Natural killer cell treated with Interleukin-12 subunit alpha and Interleukin-12 subunit beta and Interleukin-15 and Interleukin-18, amount 100 ng/mL, for 72 hours (primary cell): ENCODE measurements around the gene MAML2. TPM values are rescaled to one million over a fixed set of nuclear protein-coding genes. Genes with fewer than 3 reads are reported as not detected.

Source experiments
- ATAC-seq, 2 donors: fragments of 150-1000 bp; cut with Tn5 transposase in 1 of 2; sonication (Bioruptor Pico), chemical (Tn5 transposase) in 1 of 2; 2 replicates each; pipeline ENCODE4 v1.10.0; 2021
- DNase-seq: peaks from one replicate; pipeline ENCODE4 v3.0.0; 2022; ENCODE audit warnings: low spot score
- H3K27ac Mint-ChIP-seq, 2 donors: 1 replicate in 1 of 2; 2 replicates in 1 of 2; pipeline ENCODE4 v1.8.0; 2022; ENCODE audit warnings: mixed read lengths in 2 of 2, mild to moderate bottlenecking in 1 of 2, moderate library complexity in 1 of 2
- H3K27me3 Mint-ChIP-seq, 2 donors: 1 replicate in 1 of 2; 2 replicates in 1 of 2; pipeline ENCODE4 v1.8.0; 2022; ENCODE audit warnings: mixed read lengths in 2 of 2
- H3K36me3 Mint-ChIP-seq: one replicate; pipeline ENCODE4 v1.8.0; 2022; ENCODE audit warnings: mixed read lengths
- H3K4me1 Mint-ChIP-seq, 2 donors: 1 replicate in 1 of 2; 2 replicates in 1 of 2; pipeline ENCODE4 v1.8.0; 2022; ENCODE audit warnings: low read depth in 2 of 2, mixed read lengths in 2 of 2, mild to moderate bottlenecking in 1 of 2
- H3K4me3 Mint-ChIP-seq: one replicate; pipeline ENCODE4 v1.8.0; 2022; ENCODE audit warnings: mixed read lengths
- H3K9me3 Mint-ChIP-seq: 2 replicates; pipeline ENCODE4 v1.8.0; 2022; ENCODE audit warnings: mixed read lengths
- total RNA-seq, 2 donors: library from RNA; stranded (reverse); gene quantifications; one replicate each; pipeline ENCODE4 v1.2.3, GENCODE V29; 2022

MAML2 gene
- total RNA-seq, 2 donors from 2014 or later = 15.9 to 21.9 TPM

DNA sequence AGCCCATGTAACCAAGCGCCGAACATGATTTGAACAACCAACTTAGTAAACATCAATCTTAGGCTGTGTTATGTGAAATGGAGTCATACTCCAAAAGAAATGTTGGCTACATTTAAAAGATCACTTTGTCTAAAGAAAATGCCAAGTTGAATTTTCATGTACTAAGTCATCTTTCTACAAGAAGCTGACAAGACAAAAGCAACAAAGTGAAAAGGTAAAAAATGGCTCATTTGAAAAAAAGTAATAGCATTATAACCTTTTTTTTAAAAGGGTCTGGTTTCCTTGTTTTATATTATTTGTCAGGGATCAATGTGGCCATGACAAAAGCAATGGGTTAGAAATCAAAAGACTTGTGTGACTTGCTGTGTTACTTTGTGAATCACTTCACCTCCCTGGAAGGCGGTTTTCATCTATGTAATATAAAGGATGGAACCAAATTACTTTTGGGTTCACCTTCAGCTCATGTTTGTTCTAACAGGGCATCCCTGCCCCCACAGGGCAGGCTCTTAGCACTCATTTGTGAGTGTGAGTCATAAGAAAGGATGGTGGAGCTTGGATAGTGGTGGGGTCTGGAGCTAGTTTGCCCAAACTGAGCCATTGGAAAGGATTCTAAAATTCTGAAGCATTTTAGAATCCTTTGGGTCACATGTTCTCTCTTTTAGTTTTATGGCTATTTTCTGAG, 287.1 kb downstream of the MAML2 start:
- H3K27me3 Mint-ChIP-seq = no peaks in the 10 kb centered on the region
- H3K4me1 Mint-ChIP-seq = peaks cover 25 to 35% of the 10 kb centered on the region in 2 donors
- H3K36me3 Mint-ChIP-seq = peaks cover 6% of the 10 kb centered on the region
- no peaks in the 10 kb centered on the region for H3K9me3 Mint-ChIP-seq
- peak overlapping the region in 1 of 2 donors; percentile 77 for H3K27ac Mint-ChIP-seq
- ATAC-seq (no peak), DNase-seq (no peak)
- H3K4me3 Mint-ChIP-seq = no peak overlapping the region

DNA sequence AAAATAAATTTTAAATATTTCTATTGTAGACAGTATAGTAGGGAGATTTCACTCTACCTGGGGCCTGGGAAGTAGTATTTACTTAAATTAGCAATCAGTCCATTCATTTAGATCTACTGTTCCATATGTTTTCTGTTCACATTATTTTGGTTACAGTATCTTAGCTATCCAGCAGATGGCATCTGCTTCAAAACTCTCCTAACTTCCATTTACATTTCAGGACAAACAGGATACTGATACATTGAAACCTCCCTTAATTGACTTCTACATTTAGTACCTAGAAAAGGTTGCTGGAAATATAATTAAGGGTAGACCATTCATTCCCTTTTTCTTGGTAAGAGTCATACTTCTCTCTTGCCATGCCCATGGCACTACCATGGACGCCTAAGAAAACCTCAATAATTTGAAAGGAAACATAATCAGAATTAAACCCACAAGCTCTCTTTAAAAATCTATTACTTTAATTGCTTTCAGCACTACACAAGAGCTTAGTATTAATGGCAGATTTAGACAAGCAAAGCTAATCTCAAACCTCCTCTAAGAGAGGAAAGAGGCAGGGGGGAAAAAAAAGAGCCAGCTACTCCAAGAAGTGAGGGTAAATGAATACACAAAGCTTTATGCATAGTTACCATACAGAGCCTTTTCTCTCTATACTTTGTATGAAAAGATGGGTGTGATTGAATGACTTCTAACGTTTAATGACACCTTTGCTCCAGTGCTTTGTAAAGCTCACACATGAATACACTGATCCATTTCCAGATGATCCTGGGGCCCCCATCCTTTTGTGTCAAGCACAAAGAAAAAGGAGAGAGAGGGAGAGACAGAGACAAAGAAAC, 287.9 kb downstream of the MAML2 start:
- no peak overlapping the region for H3K4me3 Mint-ChIP-seq
- no peaks in the 10 kb centered on the region for H3K9me3 Mint-ChIP-seq
- ATAC-seq (no peak), DNase-seq (no peak)
- peaks cover 25 to 34% of the 10 kb centered on the region in 2 donors for H3K4me1 Mint-ChIP-seq
- H3K36me3 Mint-ChIP-seq = peaks cover 6% of the 10 kb centered on the region
- no peaks in the 10 kb centered on the region for H3K27me3 Mint-ChIP-seq
- peak overlapping the region; percentile 45 to 77 for H3K27ac Mint-ChIP-seq

- no peak for ATAC-seq
- DNase-seq = no peak
- peaks cover 6% of the 10 kb centered on the region for H3K36me3 Mint-ChIP-seq
- H3K4me1 Mint-ChIP-seq = peaks cover 25 to 34% of the 10 kb centered on the region in 2 donors
- H3K4me3 Mint-ChIP-seq = no peak overlapping the region
- H3K9me3 Mint-ChIP-seq = no peaks in the 10 kb centered on the region
- peak overlapping the region; percentile 40 to 73 for H3K27ac Mint-ChIP-seq
- H3K27me3 Mint-ChIP-seq = no peaks in the 10 kb centered on the region
These were observed 289.9 kb downstream of the MAML2 start for GRCh38 chr11:96052921-96053651.

- Mint-ChIP-seq H3K27me3 (no peaks in the 10 kb centered on the region), H3K4me3 (no peak overlapping the region), H3K9me3 (no peaks in the 10 kb centered on the region), H3K36me3 (peaks cover 6% of the 10 kb centered on the region), H3K4me1 (peaks cover 22 to 30% of the 10 kb centered on the region in 2 donors), H3K27ac (peak overlapping the region; percentile 40 to 73)
- DNase-seq (no peak), ATAC-seq (peak; percentile 67 to 91)
These were observed 291.2 kb downstream of the MAML2 start for GRCh38 chr11:96051820-96052219.

- Mint-ChIP-seq H3K27me3 (no peaks in the 10 kb centered on the region), H3K36me3 (peaks cover 6% of the 10 kb centered on the region), H3K4me1 (peaks cover 28 to 35% of the 10 kb centered on the region in 2 donors), H3K27ac (no peak overlapping the region), H3K4me3 (no peak overlapping the region), H3K9me3 (no peaks in the 10 kb centered on the region)
- no peak for ATAC-seq
- DNase-seq = no peak
These were observed 292.4 kb downstream of the MAML2 start for GRCh38 chr11:96050435-96051182.

- H3K27ac Mint-ChIP-seq = no peak overlapping the region
These were observed 293.6 kb downstream of the MAML2 start for GRCh38 chr11:96049426-96049825.

DNA sequence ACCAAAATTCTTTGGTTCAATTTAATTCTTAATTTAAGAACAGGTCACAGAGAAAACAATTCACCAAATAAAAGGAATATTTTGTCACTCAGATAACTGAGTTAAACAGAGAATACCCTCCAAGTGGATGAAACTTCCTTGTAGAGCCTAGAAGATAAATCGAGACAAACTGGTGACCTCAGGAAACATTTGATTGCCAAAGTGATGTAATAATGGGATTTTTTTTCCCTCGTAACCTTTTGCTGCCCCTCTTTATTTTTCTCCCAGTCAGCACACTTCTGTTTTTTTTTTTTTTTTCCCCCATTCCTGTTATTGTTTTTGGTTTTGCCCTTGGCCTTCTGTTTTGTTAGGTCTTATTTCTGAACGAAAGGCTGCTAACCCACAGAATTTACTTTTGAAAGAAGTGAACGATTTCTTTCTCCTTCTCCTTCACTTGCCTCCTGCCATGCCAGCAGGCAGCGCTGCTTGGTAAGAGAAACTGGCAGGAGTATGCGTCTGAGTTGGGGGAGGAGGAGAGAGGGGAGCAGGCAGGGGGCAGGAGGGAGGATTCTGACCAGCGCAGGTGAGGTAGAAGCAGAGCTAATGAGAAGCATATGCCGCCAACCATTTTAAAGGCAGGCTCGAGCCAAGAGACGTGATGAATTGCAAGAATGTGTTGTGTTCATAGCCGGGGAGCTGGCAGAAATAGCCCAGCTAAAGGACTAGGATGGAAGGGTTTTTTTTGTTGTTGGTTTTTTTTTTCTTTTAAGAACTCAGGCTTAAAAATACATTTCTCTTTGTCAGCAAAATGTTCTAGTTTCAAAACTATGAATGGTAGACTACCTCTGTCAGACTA, 297.2 kb downstream of the MAML2 start:
- Mint-ChIP-seq H3K36me3 (no peaks in the 10 kb centered on the region), H3K4me1 (peaks cover 11 to 14% of the 10 kb centered on the region in 2 donors), H3K27ac (no peak overlapping the region), H3K9me3 (no peaks in the 10 kb centered on the region), H3K27me3 (no peaks in the 10 kb centered on the region), H3K4me3 (no peak overlapping the region)
- no peak for ATAC-seq
- DNase-seq = no peak

More at GRCh38 chr11:96049426-96049825, 293.6 kb downstream of the MAML2 start:
- H3K4me3 Mint-ChIP-seq = no peak overlapping the region
- no peaks in the 10 kb centered on the region for H3K27me3 Mint-ChIP-seq
- no peak for ATAC-seq
- H3K4me1 Mint-ChIP-seq = peaks cover 23 to 30% of the 10 kb centered on the region in 2 donors
- no peaks in the 10 kb centered on the region for H3K9me3 Mint-ChIP-seq
- DNase-seq = no peak
- H3K36me3 Mint-ChIP-seq = peaks cover 6% of the 10 kb centered on the region

DNA sequence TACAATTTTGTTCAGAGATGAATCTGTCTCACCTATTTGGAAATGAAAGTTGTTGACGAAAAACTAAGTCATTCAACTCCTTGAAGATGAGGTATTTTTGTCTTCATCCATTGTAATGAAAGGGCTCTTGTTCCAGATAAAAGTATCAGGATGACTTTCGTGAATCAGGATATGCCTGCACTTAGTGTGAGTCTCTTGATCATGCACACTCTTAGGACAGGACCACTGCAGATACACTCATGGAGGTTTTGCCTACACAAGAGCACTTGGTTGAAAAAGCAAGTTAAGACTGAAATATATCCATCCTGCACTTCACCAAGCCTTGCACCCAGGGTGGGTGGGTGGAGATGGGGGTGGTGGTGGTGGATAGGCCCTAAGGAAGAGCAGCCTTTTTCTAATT, 298.2 kb downstream of the MAML2 start:
- peak in 1 of 2 donors; percentile 33 for ATAC-seq
- H3K27ac Mint-ChIP-seq = no peak overlapping the region
- H3K4me1 Mint-ChIP-seq = peaks cover 11 to 14% of the 10 kb centered on the region in 2 donors
- H3K4me3 Mint-ChIP-seq = no peak overlapping the region
- no peaks in the 10 kb centered on the region for H3K9me3 Mint-ChIP-seq
- H3K36me3 Mint-ChIP-seq = no peaks in the 10 kb centered on the region
- DNase-seq = no peak
- no peaks in the 10 kb centered on the region for H3K27me3 Mint-ChIP-seq

- H3K4me1 Mint-ChIP-seq = peaks cover 11 to 14% of the 10 kb centered on the region in 2 donors
- H3K9me3 Mint-ChIP-seq = no peaks in the 10 kb centered on the region
- H3K27me3 Mint-ChIP-seq = no peaks in the 10 kb centered on the region
- DNase-seq (no peak), ATAC-seq (no peak)
- H3K36me3 Mint-ChIP-seq = no peaks in the 10 kb centered on the region
- H3K27ac Mint-ChIP-seq = no peak overlapping the region
- H3K4me3 Mint-ChIP-seq = no peak overlapping the region
These were observed 298.7 kb downstream of the MAML2 start for GRCh38 chr11:96044311-96044710.

DNA sequence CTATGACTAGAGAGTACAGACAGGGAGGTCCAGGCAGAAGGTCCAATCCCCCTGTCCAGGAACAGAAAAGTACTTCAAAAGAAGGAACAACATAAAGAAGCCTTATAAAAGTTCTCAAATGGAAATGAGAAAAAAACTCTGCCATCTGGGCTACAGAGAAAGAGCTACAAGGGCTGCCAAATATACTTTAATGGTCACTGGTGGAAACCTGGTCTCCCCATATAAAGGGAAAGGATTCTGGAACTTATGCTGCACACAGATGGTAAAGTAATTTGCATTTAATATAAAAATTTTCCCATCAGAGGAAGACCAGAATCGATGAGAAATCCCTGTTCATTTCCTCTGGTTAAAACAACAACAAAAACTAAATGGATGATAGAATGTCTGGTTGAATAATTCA, 299.7 kb downstream of the MAML2 start:
- Mint-ChIP-seq H3K4me3 (no peak overlapping the region), H3K27me3 (no peaks in the 10 kb centered on the region), H3K36me3 (no peaks in the 10 kb centered on the region), H3K9me3 (no peaks in the 10 kb centered on the region), H3K27ac (no peak overlapping the region), H3K4me1 (peaks cover 11 to 14% of the 10 kb centered on the region in 2 donors)
- DNase-seq (no peak), ATAC-seq (no peak)

- Mint-ChIP-seq H3K27ac (no peak overlapping the region), H3K4me1 (peaks cover 0 to 6% of the 10 kb centered on the region in 2 donors), H3K27me3 (no peaks in the 10 kb centered on the region), H3K4me3 (no peak overlapping the region), H3K36me3 (no peaks in the 10 kb centered on the region), H3K9me3 (no peaks in the 10 kb centered on the region)
- ATAC-seq (no peak), DNase-seq (no peak)
These were observed 304.9 kb downstream of the MAML2 start for GRCh38 chr11:96038046-96038445.

GRCh38 chr11:96037405-96037949, 305.5 kb downstream of the MAML2 start:
- H3K4me1 Mint-ChIP-seq = peaks cover 0 to 6% of the 10 kb centered on the region in 2 donors
- ATAC-seq = no peak
- no peaks in the 10 kb centered on the region for H3K9me3 Mint-ChIP-seq

More at GRCh38 chr11:96037405-96037949, 305.5 kb downstream of the MAML2 start:
- Mint-ChIP-seq H3K4me3 (no peak overlapping the region), H3K27ac (no peak overlapping the region), H3K36me3 (no peaks in the 10 kb centered on the region), H3K27me3 (no peaks in the 10 kb centered on the region)
- DNase-seq = no peak
